ENCODE results near the gene FCF1. TPM values are rescaled to one million over a fixed set of nuclear protein-coding genes. Genes with fewer than 3 reads are reported as not detected.

FCF1 gene
- total and polyA plus RNA-seq, 2 of the 13 experiments (the other 11 are each of a cell fraction or from before 2014, with no cell fraction given), result 31.0 to 44.4 TPM

DNA sequence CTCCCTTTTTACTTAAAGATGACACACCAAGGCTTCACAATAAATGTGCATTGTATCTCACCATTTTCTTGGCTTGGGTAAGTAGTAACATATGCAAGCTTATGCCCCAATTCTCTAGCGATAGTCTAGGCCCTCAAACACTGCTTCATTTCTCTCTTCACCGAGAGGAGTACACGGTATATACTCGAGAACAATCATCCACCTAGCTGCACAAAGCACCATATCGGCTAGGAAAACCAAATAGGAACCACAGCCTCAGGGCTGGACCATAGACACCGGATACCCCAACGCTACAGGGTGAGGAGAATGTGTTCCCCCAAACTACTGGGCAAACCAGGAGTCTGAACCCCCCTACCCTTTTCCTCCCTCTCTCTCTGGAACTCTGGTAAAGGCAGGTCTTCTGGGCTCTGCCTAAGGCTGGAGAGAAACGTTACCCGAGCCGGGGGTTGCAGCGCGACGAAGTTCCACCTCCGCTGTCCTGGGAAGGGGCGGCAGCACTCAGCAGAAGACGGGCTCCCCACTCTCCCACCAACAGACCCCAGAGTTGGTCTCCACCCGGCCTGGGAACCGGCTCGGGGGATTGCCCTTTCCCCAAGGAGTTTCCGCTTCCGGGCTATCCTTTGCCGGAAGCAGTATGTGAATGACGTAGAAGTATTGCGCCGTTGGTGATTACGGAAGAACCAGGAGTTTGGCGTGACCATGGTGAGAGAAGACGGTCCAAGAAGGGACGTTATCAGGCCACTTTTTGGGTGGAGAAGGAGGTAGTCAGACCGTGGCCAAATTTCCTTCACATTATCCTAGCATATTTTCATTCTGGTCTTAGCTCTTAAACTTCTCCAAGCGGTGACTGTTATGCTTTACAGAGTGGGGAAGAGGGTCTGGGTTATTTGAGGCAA is at the start of gene FCF1, which contains the start of gene AREL1 (continued):
- TF ChIP-seq ZNF639 (CRISPR knock-in tag; conservative IDR thresholded peaks at IDR 0.05), result peak; percentile 40; the same call in 1 of the 2 replicates
- TF ChIP-seq SNRNP70 (IDR thresholded peaks at IDR 0.05; ENCODE audit: low read depth, low read length), result no peak
- peak; percentile 69; the same call in 1 of the 2 replicates for TF ChIP-seq DMAP1 (CRISPR knock-in tag; IDR thresholded peaks at IDR 0.05)
- TF ChIP-seq AHR (CRISPR knock-in tag; IDR thresholded peaks at IDR 0.05), result no peak
- peak; percentile 97 for TF ChIP-seq HOXA3 (CRISPR knock-in tag; IDR thresholded peaks at IDR 0.05)
- peak; percentile 100 for TF ChIP-seq SAP130 (CRISPR knock-in tag; IDR thresholded peaks at IDR 0.05; ENCODE audit: low read depth)
- no peak for TF ChIP-seq MAFG (CRISPR knock-in tag; IDR thresholded peaks at IDR 0.05)
- TF ChIP-seq ATF2 (CRISPR knock-in tag; IDR thresholded peaks at IDR 0.05), result peak; percentile 72; the same call in 1 of the 2 replicates
- TF ChIP-seq MEIS2 (CRISPR knock-in tag; IDR thresholded peaks at IDR 0.05), result no peak
- 0 out of 2 replicates have a peak, but pooled peaks have one; percentile 49 for TF ChIP-seq TOPORS (CRISPR knock-in tag; IDR thresholded peaks at IDR 0.05)
- no peak for TF ChIP-seq ZBTB1 (CRISPR knock-in tag; IDR thresholded peaks at IDR 0.05; ENCODE audit: borderline replicate concordance)
- TF ChIP-seq ZNF781 (CRISPR knock-in tag; IDR thresholded peaks at IDR 0.05; ENCODE audit: borderline replicate concordance, not compliant biosample characterization), result peak; percentile 42
- TF ChIP-seq, protein P1, sequence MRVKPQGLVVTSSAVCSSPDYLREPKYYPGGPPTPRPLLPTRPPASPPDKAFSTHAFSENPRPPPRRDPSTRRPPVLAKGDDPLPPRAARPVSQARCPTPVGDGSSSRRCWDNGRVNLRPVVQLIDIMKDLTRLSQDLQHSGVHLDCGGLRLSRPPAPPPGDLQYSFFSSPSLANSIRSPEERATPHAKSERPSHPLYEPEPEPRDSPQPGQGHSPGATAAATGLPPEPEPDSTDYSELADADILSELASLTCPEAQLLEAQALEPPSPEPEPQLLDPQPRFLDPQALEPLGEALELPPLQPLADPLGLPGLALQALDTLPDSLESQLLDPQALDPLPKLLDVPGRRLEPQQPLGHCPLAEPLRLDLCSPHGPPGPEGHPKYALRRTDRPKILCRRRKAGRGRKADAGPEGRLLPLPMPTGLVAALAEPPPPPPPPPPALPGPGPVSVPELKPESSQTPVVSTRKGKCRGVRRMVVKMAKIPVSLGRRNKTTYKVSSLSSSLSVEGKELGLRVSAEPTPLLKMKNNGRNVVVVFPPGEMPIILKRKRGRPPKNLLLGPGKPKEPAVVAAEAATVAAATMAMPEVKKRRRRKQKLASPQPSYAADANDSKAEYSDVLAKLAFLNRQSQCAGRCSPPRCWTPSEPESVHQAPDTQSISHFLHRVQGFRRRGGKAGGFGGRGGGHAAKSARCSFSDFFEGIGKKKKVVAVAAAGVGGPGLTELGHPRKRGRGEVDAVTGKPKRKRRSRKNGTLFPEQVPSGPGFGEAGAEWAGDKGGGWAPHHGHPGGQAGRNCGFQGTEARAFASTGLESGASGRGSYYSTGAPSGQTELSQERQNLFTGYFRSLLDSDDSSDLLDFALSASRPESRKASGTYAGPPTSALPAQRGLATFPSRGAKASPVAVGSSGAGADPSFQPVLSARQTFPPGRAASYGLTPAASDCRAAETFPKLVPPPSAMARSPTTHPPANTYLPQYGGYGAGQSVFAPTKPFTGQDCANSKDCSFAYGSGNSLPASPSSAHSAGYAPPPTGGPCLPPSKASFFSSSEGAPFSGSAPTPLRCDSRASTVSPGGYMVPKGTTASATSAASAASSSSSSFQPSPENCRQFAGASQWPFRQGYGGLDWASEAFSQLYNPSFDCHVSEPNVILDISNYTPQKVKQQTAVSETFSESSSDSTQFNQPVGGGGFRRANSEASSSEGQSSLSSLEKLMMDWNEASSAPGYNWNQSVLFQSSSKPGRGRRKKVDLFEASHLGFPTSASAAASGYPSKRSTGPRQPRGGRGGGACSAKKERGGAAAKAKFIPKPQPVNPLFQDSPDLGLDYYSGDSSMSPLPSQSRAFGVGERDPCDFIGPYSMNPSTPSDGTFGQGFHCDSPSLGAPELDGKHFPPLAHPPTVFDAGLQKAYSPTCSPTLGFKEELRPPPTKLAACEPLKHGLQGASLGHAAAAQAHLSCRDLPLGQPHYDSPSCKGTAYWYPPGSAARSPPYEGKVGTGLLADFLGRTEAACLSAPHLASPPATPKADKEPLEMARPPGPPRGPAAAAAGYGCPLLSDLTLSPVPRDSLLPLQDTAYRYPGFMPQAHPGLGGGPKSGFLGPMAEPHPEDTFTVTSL (CRISPR knock-in tag; IDR thresholded peaks at IDR 0.05; ENCODE audit: borderline replicate concordance), result no peak
- 0 out of 2 replicates have a peak, but pooled peaks have one; percentile 64 for TF ChIP-seq SIX4 (CRISPR knock-in tag; IDR thresholded peaks at IDR 0.05)
- TF ChIP-seq ZNF768 (CRISPR knock-in tag; IDR thresholded peaks at IDR 0.05), result 0 out of 2 replicates have a peak, but pooled peaks have one; percentile 15
- peak; percentile 35 for TF ChIP-seq RBM39 (IDR thresholded peaks at IDR 0.05; ENCODE audit: low read depth, low read length, poor library complexity, severe bottlenecking)
- TF ChIP-seq FOXK1 (CRISPR knock-in tag; IDR thresholded peaks at IDR 0.05; ENCODE audit: borderline replicate concordance, low read depth), result peak; percentile 96; the same call in 1 of the 2 replicates
- peak; percentile 70; the same call in 1 of the 2 replicates for TF ChIP-seq CEBPB (IDR thresholded peaks at IDR 0.05; ENCODE audit: borderline replicate concordance, low read depth, low read length)
- TF ChIP-seq CREM (IDR thresholded peaks at IDR 0.05), result peak; percentile 99
- TF ChIP-seq CREM (CRISPR knock-in tag; IDR thresholded peaks at IDR 0.05), result peak; percentile 83
- TF ChIP-seq ZFY (CRISPR knock-in tag; IDR thresholded peaks at IDR 0.05), result peak; percentile 79
